Breast epithelium (tissue), 4 donors: Measurements from ENCODE around the gene CPNE5. TPM values are rescaled to one million over a fixed set of nuclear protein-coding genes. Genes with fewer than 3 reads are reported as not detected.

Experiments
- DNase-seq, 2 donors: peaks; one replicate each; pipeline ENCODE4 v3.0.0-alpha.2; 2019; ENCODE audit warnings: low spot score in 2 of 2
- H3K27ac ChIP-seq, 2 donors: fragments of 200-600 bp; sonication (generic) in 1 of 2; one replicate each; pipeline ENCODE4 v1.5.1; 2016 to 2019; ENCODE audit warnings: mild to moderate bottlenecking in 1 of 2
- H3K27me3 ChIP-seq, 2 donors: fragments of 200-600 bp; sonication (generic) in 1 of 2; one replicate each; pipeline versions ENCODE4 v1.5.1 to v1.6.0; 2017 to 2019; ENCODE audit warnings: control low read depth in 1 of 2, mild to moderate bottlenecking in 1 of 2
- H3K36me3 ChIP-seq: fragments of 200-600 bp; one replicate; pipeline ENCODE4 v1.5.1; 2019
- H3K4me1 ChIP-seq, 2 donors: fragments of 200-600 bp; sonication (generic); one replicate each; pipeline ENCODE4 v1.5.1; 2016 to 2019; ENCODE audit warnings: control low read depth in 1 of 2
- H3K4me3 ChIP-seq, 3 donors: fragments of 200-600 bp; sonication (generic); 1 replicate in 2 of 3; 2 replicates in 1 of 3; pipeline ENCODE4 v1.5.1; 2016 to 2019; ENCODE audit warnings: mild to moderate bottlenecking in 3 of 3, moderate library complexity in 2 of 3
- H3K9me3 ChIP-seq, 2 donors: fragments of 200-600 bp; sonication (generic) in 1 of 2; one replicate each; pipeline ENCODE4 v1.5.1; 2016 to 2019; ENCODE audit warnings: control low read depth in 1 of 2
- CTCF ChIP-seq, 3 donors: fragments of 450-650 bp; IDR thresholded peaks; one replicate each; pipeline ENCODE4 v1.5.1; 2016 to 2017; ENCODE audit warnings: antibody characterized with exemption in 3 of 3, mild to moderate bottlenecking in 3 of 3, moderate library complexity in 3 of 3
- POLR2A ChIP-seq: fragments of 450-650 bp; IDR thresholded peaks from one replicate; pipeline ENCODE4 v1.6.1; 2016; ENCODE audit warnings: antibody characterized with exemption, mild to moderate bottlenecking, moderate library complexity
- POLR2AphosphoS5 ChIP-seq, 3 donors: sonication (generic); formaldehyde crosslinking; IDR thresholded peaks; one replicate each; pipeline ENCODE4 v1.6.1; 2017; ENCODE audit warnings: antibody characterized with exemption in 3 of 3
- intact Hi-C: fragments of 100-400 bp; cut with DNase I; formaldehyde crosslinking; loops from one replicate; pipeline ENCODE4 v1.15.1; 2023; ENCODE audit warnings: low total_unique reads
- total RNA-seq, 3 donors: library from RNA; depleted of rRNA; stranded (reverse); fragments of >200 nt; gene quantifications; one replicate each; pipeline ENCODE4 v1.1.0, GENCODE V29; 2016

Gene CPNE5
- total RNA-seq, 3 donors from 2014 or later = 0.96 to 5.2 (median 3.7) TPM

- no peak overlapping the region for H3K27ac ChIP-seq
- H3K4me1 ChIP-seq = no peaks in the 10 kb centered on the region
- H3K4me3 ChIP-seq = no peak overlapping the region
- H3K36me3 ChIP-seq = no peaks in the 10 kb centered on the region
- no peaks in the 10 kb centered on the region for H3K9me3 ChIP-seq
- no peaks in the 10 kb centered on the region for H3K27me3 ChIP-seq
- intact Hi-C loops = no loop called here
- no peak for TF ChIP-seq POLR2A
- TF ChIP-seq POLR2AphosphoS5 (IDR thresholded peaks at IDR 0.05) = no peak
- no peak for TF ChIP-seq CTCF (IDR thresholded peaks at IDR 0.05)
- no peak for DNase-seq
These were observed 33.9 kb upstream of the CPNE5 start for GRCh38 chr6:36873115-36873514.

- Histone ChIP-seq H3K4me3 (no peak overlapping the region), H3K27me3 (no peaks in the 10 kb centered on the region), H3K36me3 (no peaks in the 10 kb centered on the region), H3K27ac (no peak overlapping the region), H3K4me1 (no peaks in the 10 kb centered on the region), H3K9me3 (no peaks in the 10 kb centered on the region)
- intact Hi-C loops = no loop called here
- no peak for DNase-seq
- no peak for TF ChIP-seq POLR2AphosphoS5 (IDR thresholded peaks at IDR 0.05)
- TF ChIP-seq POLR2A = no peak
- no peak for TF ChIP-seq CTCF (IDR thresholded peaks at IDR 0.05)
These were observed 32.4 kb upstream of the CPNE5 start for GRCh38 chr6:36871686-36872085.

- Histone ChIP-seq H3K4me1 (no peaks in the 10 kb centered on the region), H3K4me3 (no peak overlapping the region), H3K27me3 (no peaks in the 10 kb centered on the region), H3K9me3 (no peaks in the 10 kb centered on the region), H3K36me3 (no peaks in the 10 kb centered on the region), H3K27ac (no peak overlapping the region)
- no peak for TF ChIP-seq POLR2A
- no peak for TF ChIP-seq CTCF (IDR thresholded peaks at IDR 0.05)
- no peak for TF ChIP-seq POLR2AphosphoS5 (IDR thresholded peaks at IDR 0.05)
- intact Hi-C loops = no loop called here
- no peak for DNase-seq
These were observed 28.4 kb upstream of the CPNE5 start for GRCh38 chr6:36867471-36868224.

GRCh38 chr6:36865835-36866234 is 26.6 kb upstream of the CPNE5 start:
- H3K4me3 ChIP-seq = no peak overlapping the region
- H3K27ac ChIP-seq = no peak overlapping the region
- TF ChIP-seq POLR2A (no peak), POLR2AphosphoS5 (IDR thresholded peaks at IDR 0.05) (no peak), CTCF (IDR thresholded peaks at IDR 0.05) (no peak)
- H3K9me3 ChIP-seq = no peaks in the 10 kb centered on the region
- intact Hi-C loops = no loop called here
- DNase-seq = no peak
- no peaks in the 10 kb centered on the region for H3K4me1 ChIP-seq
- no peaks in the 10 kb centered on the region for H3K27me3 ChIP-seq
- H3K36me3 ChIP-seq = no peaks in the 10 kb centered on the region

- Histone ChIP-seq H3K4me3 (no peak overlapping the region), H3K27ac (no peak overlapping the region), H3K4me1 (no peaks in the 10 kb centered on the region), H3K9me3 (no peaks in the 10 kb centered on the region), H3K36me3 (no peaks in the 10 kb centered on the region), H3K27me3 (no peaks in the 10 kb centered on the region)
- intact Hi-C loops = no loop called here
- TF ChIP-seq CTCF (IDR thresholded peaks at IDR 0.05) (no peak), POLR2A (no peak), POLR2AphosphoS5 (IDR thresholded peaks at IDR 0.05) (no peak)
- no peak for DNase-seq
These were observed 24.7 kb upstream of the CPNE5 start for GRCh38 chr6:36863670-36864540.
